ENCODE measurements around the gene SCG3. TPM values are rescaled to one million over a fixed set of nuclear protein-coding genes. Genes with fewer than 3 reads are reported as not detected.

SCG3 gene
- total and polyA plus RNA-seq, 2 of the 13 experiments (the other 11 are each of a cell fraction or from before 2014, with no cell fraction given), result not detected

DNA sequence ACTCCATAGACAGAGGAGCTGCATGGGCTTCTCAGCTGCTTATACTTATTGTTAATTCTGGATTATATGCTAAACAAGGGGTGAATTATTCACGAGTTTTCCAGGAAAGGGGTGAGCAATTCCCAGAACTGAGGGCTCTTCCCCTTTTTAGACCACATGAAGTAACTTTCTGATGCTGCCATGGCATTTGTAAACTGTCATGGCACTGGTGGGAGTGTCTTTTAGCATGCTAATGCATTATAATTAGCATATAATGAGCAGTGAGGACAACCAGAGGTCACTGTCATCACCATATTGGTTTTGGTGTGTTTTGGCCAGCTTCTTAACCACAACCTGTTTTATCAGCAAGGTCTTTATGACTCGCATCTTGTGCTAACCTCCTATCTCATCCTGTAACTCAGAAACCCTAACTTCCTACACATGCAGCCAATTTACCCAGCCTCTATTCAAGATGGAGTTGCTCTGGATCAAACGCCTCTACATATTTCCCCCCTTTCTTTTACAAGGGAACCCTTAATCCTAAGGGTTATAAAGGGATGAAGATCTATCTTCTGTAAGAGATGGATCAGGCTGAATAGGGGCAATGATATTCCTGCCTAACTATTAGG, 46.6 kb upstream of the SCG3 start:
- ATAC-seq (no peak), DNase-seq (ENCODE audit: low spot score) (no peak), FAIRE-seq (no peak)
- Histone ChIP-seq H3K9me3 (ENCODE audit: low read length) (no peaks in the 10 kb centered on the region), H3K4me1 (ENCODE audit: insufficient read depth, low read length) (no peaks in the 10 kb centered on the region), H3K27ac (ENCODE audit: extremely low read length, insufficient read depth, low read length) (no peak overlapping the region), H3K4me3 (replicated peaks in 1 of 3; ENCODE audit: insufficient read depth in 1 of 3, low read depth in 2 of 3, low read length in 3 of 3) (no peak overlapping the region), H3K36me3 (replicated peaks in 1 of 2; ENCODE audit: control insufficient read depth in 1 of 2, insufficient read depth in 2 of 2, low read length in 2 of 2) (no peaks in the 10 kb centered on the region), H2AFZ (ENCODE audit: low read length) (no peak overlapping the region), H3K4me2 (ENCODE audit: low read depth, low read length) (no peak overlapping the region), H3K9ac (ENCODE audit: insufficient read depth, low read depth, low read length) (no peak overlapping the region), H4K20me1 (ENCODE audit: insufficient read depth, low read length) (no peaks in the 10 kb centered on the region), H3K79me2 (ENCODE audit: insufficient read depth, low read length) (no peaks in the 10 kb centered on the region), H3K27me3 (ENCODE audit: control insufficient read depth in 1 of 2, insufficient read depth in 2 of 2, low read length in 2 of 2) (no peaks in the 10 kb centered on the region)
- whole genome bisulfite sequencing (ENCODE audit: low lambda C conversion rate), result 14% methylated on average over 3 of the region's 3 CpGs
- CTCF ChIA-PET (ENCODE audit: low intra/inter-chr PET ratio, low total read pairs), result no interaction called here
- TF ChIP-seq CBX1 (IDR thresholded peaks at IDR 0.05; ENCODE audit: low read depth) (no peak), HOXA5 (CRISPR knock-in tag; IDR thresholded peaks at IDR 0.05) (no peak), ZBTB7B (CRISPR knock-in tag; IDR thresholded peaks at IDR 0.05) (no peak), STAG1 (CRISPR knock-in tag; IDR thresholded peaks at IDR 0.05) (no peak), POLR2AphosphoS5 (IDR thresholded peaks at IDR 0.05; ENCODE audit: low read depth, low read length) (no peak), MBNL3 (CRISPR knock-in tag; conservative IDR thresholded peaks at IDR 0.05) (no peak), SMAD3 (CRISPR knock-in tag; IDR thresholded peaks at IDR 0.05) (no peak), ZNF879 (CRISPR knock-in tag; IDR thresholded peaks at IDR 0.05) (no peak), ADNP (CRISPR knock-in tag; IDR thresholded peaks at IDR 0.05) (no peak), ZNF572 (CRISPR knock-in tag; IDR thresholded peaks at IDR 0.05) (no peak), ZNF749 (CRISPR knock-in tag; IDR thresholded peaks at IDR 0.05; ENCODE audit: borderline replicate concordance) (no peak)
- TF ChIP-seq, protein P1, sequence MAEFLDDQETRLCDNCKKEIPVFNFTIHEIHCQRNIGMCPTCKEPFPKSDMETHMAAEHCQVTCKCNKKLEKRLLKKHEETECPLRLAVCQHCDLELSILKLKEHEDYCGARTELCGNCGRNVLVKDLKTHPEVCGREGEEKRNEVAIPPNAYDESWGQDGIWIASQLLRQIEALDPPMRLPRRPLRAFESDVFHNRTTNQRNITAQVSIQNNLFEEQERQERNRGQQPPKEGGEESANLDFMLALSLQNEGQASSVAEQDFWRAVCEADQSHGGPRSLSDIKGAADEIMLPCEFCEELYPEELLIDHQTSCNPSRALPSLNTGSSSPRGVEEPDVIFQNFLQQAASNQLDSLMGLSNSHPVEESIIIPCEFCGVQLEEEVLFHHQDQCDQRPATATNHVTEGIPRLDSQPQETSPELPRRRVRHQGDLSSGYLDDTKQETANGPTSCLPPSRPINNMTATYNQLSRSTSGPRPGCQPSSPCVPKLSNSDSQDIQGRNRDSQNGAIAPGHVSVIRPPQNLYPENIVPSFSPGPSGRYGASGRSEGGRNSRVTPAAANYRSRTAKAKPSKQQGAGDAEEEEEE (CRISPR knock-in tag; IDR thresholded peaks at IDR 0.05; ENCODE audit: borderline replicate concordance), result no peak
- TF ChIP-seq, protein P2, sequence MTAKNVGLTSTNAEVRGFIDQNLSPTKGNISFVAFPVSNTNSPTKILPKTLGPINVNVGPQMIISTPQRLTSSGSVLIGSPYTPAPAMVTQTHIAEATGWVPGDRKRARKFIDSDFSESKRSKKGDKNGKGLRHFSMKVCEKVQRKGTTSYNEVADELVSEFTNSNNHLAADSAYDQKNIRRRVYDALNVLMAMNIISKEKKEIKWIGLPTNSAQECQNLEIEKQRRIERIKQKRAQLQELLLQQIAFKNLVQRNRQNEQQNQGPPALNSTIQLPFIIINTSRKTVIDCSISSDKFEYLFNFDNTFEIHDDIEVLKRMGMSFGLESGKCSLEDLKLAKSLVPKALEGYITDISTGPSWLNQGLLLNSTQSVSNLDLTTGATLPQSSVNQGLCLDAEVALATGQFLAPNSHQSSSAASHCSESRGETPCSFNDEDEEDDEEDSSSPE (CRISPR knock-in tag; IDR thresholded peaks at IDR 0.05), result no peak
- no TSS peak for BruUV-seq (replicated peaks)
- intact Hi-C loops (cut with micrococcal nuclease; ENCODE audit: unreplicated experiment) (no loop called here), in situ Hi-C loops (cut with HindIII; ENCODE audit: extremely low pct_ligation_motif_present, low pct_unique_long_range_greater_than_20kb) (loop anchor here (25.0 kb wide), 1 partner anchor 278 kb away; no protein-coding TSS in a partner anchor)
- POLR2A ChIA-PET, result no interaction called here
